Measurements from ENCODE around the gene ARHGAP9.

DNA sequence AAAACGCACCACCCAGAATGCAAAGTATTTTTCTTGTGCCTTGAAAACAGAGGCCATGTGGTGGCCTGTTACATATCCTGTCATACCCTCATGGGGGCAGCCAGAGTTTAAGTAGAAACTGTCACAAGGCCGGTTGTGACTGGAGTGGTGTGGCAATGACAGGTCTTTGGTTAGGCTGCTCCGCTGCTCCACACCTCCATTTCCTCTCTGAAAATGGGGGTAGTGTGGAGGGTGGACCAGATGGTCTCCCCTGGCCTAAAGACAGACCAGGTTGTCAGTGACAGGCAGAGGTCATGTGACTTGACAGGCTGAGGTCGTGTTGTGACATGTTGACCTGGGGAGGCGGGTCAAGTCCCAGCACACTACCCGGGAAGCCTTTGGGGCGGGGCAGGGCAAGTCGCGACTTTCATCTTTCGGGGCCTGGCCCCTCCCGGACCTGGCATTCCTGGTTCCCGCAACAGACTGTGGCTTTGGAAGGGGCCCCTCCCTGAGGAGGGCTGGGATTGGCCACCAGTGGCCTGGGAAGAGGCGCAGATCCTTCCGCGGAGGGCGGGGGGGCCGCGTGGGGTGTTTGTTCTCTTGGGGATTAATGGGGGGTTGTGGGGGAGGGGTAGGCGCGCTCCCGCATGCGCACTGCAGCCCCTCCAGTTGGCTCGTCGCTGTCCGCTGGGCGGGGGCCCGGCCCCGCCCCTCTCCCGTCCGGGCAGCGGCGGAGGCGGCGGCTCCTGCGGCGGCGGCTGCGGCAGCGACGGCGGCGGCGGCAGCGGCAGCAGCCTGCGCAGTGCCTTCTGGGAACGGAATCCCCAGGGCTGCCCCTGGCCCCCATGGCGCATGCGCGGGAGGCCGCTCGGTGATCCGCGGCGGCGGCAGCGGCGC is 42.6 kb upstream of the ARHGAP9 start, which contains the start of gene MBD6:
- TF ChIP-seq, protein P1, sequence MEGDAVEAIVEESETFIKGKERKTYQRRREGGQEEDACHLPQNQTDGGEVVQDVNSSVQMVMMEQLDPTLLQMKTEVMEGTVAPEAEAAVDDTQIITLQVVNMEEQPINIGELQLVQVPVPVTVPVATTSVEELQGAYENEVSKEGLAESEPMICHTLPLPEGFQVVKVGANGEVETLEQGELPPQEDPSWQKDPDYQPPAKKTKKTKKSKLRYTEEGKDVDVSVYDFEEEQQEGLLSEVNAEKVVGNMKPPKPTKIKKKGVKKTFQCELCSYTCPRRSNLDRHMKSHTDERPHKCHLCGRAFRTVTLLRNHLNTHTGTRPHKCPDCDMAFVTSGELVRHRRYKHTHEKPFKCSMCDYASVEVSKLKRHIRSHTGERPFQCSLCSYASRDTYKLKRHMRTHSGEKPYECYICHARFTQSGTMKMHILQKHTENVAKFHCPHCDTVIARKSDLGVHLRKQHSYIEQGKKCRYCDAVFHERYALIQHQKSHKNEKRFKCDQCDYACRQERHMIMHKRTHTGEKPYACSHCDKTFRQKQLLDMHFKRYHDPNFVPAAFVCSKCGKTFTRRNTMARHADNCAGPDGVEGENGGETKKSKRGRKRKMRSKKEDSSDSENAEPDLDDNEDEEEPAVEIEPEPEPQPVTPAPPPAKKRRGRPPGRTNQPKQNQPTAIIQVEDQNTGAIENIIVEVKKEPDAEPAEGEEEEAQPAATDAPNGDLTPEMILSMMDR (IDR thresholded peaks at IDR 0.05; ENCODE audit: low read depth, low read length), result no peak
- TF ChIP-seq POLR2A (IDR thresholded peaks at IDR 0.05; ENCODE audit: extremely low read depth, insufficient read length) (peak; percentile 28), MYC (IDR thresholded peaks at IDR 0.05; ENCODE audit: low read depth, low read length) (peak; percentile 73; the same call in 1 of the 2 replicates)
